Adrenal gland (tissue), 12 donors: Measurements from ENCODE around the gene MAP7D2. TPM values are rescaled to one million over a fixed set of nuclear protein-coding genes. Genes with fewer than 3 reads are reported as not detected.

Experiments
- DNase-seq, 7 donors: peaks; one replicate each; pipeline ENCODE4 v3.0.0-alpha.2; 2019 to 2020
- H3K27ac ChIP-seq, 5 donors: fragments of 200-600 bp; sonication (generic) in 4 of 5; 1 replicate in 3 of 5; 2 replicates in 2 of 5; pipeline versions ENCODE4 v1.5.1 to v1.8.0; 2016 to 2020; ENCODE audit warnings: mild to moderate bottlenecking in 1 of 5
- H3K27me3 ChIP-seq: fragments of 200-600 bp; 2 replicates; pipeline ENCODE4 v1.8.0; 2021
- H3K36me3 ChIP-seq, 2 donors: fragments of 200-600 bp; replicated peaks in 1 of 2; 1 replicate in 1 of 2; 2 replicates in 1 of 2; pipeline versions ENCODE4 v1.5.1 to v1.8.0; 2018 to 2022
- H3K4me1 ChIP-seq, 2 donors: fragments of 200-600 bp; replicated peaks in 1 of 2; 1 replicate in 1 of 2; 2 replicates in 1 of 2; pipeline versions ENCODE4 v1.5.1 to v1.8.0; 2018 to 2021
- H3K4me3 ChIP-seq, 4 donors: fragments of 200-600 bp; sonication (generic) in 3 of 4; one replicate each; pipeline ENCODE4 v1.5.1; 2016 to 2018
- H3K9me3 ChIP-seq, 3 donors: fragments of 200-600 bp; sonication (generic) in 1 of 3; replicated peaks in 1 of 3; 1 replicate in 2 of 3; 2 replicates in 1 of 3; pipeline versions ENCODE4 v1.5.1 to v1.8.0; 2016 to 2021
- CTCF ChIP-seq, 6 experiments: fragments of 450-650 bp in 4 of 6; fragments of 200-600 bp in 2 of 6; sonication (generic) in 1 of 6; IDR thresholded peaks; 1 replicate in 5 of 6; 2 replicates in 1 of 6; pipeline versions ENCODE4 v1.5.1 to v1.8.0; 2016 to 2021; ENCODE audit warnings: antibody characterized with exemption in 6 of 6, mild to moderate bottlenecking in 2 of 6, moderate library complexity in 1 of 6
- POLR2A ChIP-seq, 2 donors: fragments of 450-650 bp; IDR thresholded peaks; one replicate each; pipeline ENCODE4 v1.6.1; 2017; ENCODE audit warnings: antibody characterized with exemption in 2 of 2, mild to moderate bottlenecking in 2 of 2, moderate library complexity in 1 of 2
- WGBS, 4 donors: extraction: QIAGEN DNeasy Blood & Tissue Kit in 2 of 4; methylation state at CpG; one replicate each; pipeline versions ENCODE4 v1.1.5 to v1.1.7; 2013 to 2017; 5-methylcytosine and 5-hydroxymethylcytosine counted together
- intact Hi-C, 2 donors: fragments of 100-400 bp; cut with DNase I; formaldehyde crosslinking; loops; one replicate each; pipeline versions ENCODE4 v1.14.1 to v1.15.0; 2022 to 2023
- polyA plus RNA-seq, 3 donors: library from polyadenylated mRNA; stranded (reverse); fragments of 200-250 nt in 2 of 3; fragments of 350-450 nt in 1 of 3; fragmentation: Illumina TruSeq in 1 of 3; extraction: RNeasy Lipid Tissue Mini Kit (QIAGEN cat#74804) in 1 of 3; gene quantifications; one replicate each; pipeline ENCODE4 v1.2.3, GENCODE V29; 2013 to 2014
- total RNA-seq, 9 donors: library from RNA; depleted of rRNA in 4 of 9; stranded (reverse); fragments of >200 nt in 4 of 9; fragments of 120-200 nt in 1 of 9; fragmentation: NEBNext Ultra II Directional in 1 of 9; extraction: Animal tissue kit (Norgen Biotek cat#: 25700) in 1 of 9; gene quantifications; one replicate each; pipeline versions ENCODE4 v1.1.0 to v1.2.4, GENCODE V29; 2013 to 2023
- donor health status: healthy with polysubstance abuse.
- donor health status: Bipolar disorder and iron deficiency.
- donor health status: DM: yes; HTN: yes; CAD: no.
- donor health status: DM: no; HTN: no; CAD: no.
- donor health status: DM: no; HTN: no; CAD: no.
- donor health status: DM: yes; HTN: yes; CAD: no.

Gene MAP7D2
- total and polyA plus RNA-seq, 12 donors = 0.25 to 6.0 (median 1.0) TPM

GRCh38 chrX:20016616-20016945, 100.1 kb downstream of the MAP7D2 start:
- no peaks in the 10 kb centered on the region for H3K36me3 ChIP-seq
- H3K4me3 ChIP-seq = no peak overlapping the region
- no peaks in the 10 kb centered on the region for H3K27me3 ChIP-seq
- peaks cover 0 to 6% (median 0%) of the 10 kb centered on the region in 3 donors for H3K9me3 ChIP-seq
- no peaks in the 10 kb centered on the region for H3K4me1 ChIP-seq
- DNase-seq = no peak
- WGBS, 4 donors = 75 to 83% (median 76%) methylated on average over 2 of the region's 2 CpGs
- TF ChIP-seq POLR2A (IDR thresholded peaks at IDR 0.05) (no peak), CTCF (IDR thresholded peaks at IDR 0.05) (no peak)
- intact Hi-C loops = no loop called here
- H3K27ac ChIP-seq = no peak overlapping the region

- 79 to 84% (median 81%) methylated on average over 9 of the region's 9 CpGs for WGBS, 4 donors
- H3K36me3 ChIP-seq = no peaks in the 10 kb centered on the region
- no peak overlapping the region for H3K4me3 ChIP-seq
- H3K27ac ChIP-seq = no peak overlapping the region
- no peak for TF ChIP-seq POLR2A (IDR thresholded peaks at IDR 0.05)
- no peak for TF ChIP-seq CTCF (IDR thresholded peaks at IDR 0.05)
- H3K27me3 ChIP-seq = no peaks in the 10 kb centered on the region
- DNase-seq = no peak
- no peaks in the 10 kb centered on the region for H3K4me1 ChIP-seq
- intact Hi-C loops = no loop called here
- peaks cover 0 to 6% (median 0%) of the 10 kb centered on the region in 3 donors for H3K9me3 ChIP-seq
Measured at GRCh38 chrX:20015945-20016615, 100.6 kb downstream of the MAP7D2 start.

GRCh38 chrX:20015422-20015821, 101.3 kb downstream of the MAP7D2 start:
- H3K27me3 ChIP-seq = no peaks in the 10 kb centered on the region
- no peak overlapping the region for H3K27ac ChIP-seq
- DNase-seq = no peak
- H3K36me3 ChIP-seq = no peaks in the 10 kb centered on the region
- H3K4me3 ChIP-seq = no peak overlapping the region
- 25 to 38% (median 33%) methylated on average over 1 of the region's 1 CpG; no CpG with 5 or more reads in 1 of the 4 donors for WGBS, 4 donors
- peaks cover 0 to 6% (median 0%) of the 10 kb centered on the region in 3 donors for H3K9me3 ChIP-seq
- TF ChIP-seq CTCF (IDR thresholded peaks at IDR 0.05) = no peak
- TF ChIP-seq POLR2A (IDR thresholded peaks at IDR 0.05) = no peak
- H3K4me1 ChIP-seq = no peaks in the 10 kb centered on the region
- intact Hi-C loops = no loop called here

GRCh38 chrX:20011608-20012007, 105.1 kb downstream of the MAP7D2 start:
- intact Hi-C loops = no loop called here
- Histone ChIP-seq H3K27me3 (no peaks in the 10 kb centered on the region), H3K4me1 (no peaks in the 10 kb centered on the region), H3K27ac (no peak overlapping the region), H3K36me3 (no peaks in the 10 kb centered on the region), H3K9me3 (peaks cover 0 to 6% (median 0%) of the 10 kb centered on the region in 3 donors), H3K4me3 (no peak overlapping the region)
- TF ChIP-seq POLR2A (IDR thresholded peaks at IDR 0.05) (no peak), CTCF (IDR thresholded peaks at IDR 0.05) (no peak)
- WGBS, 4 donors = 72 to 100% (median 84%) methylated on average over 1 to 4 of the region's 4 CpGs
- DNase-seq = no peak
